Limb (tissue), 2 donors: Measurements from ENCODE around the gene MACROH2A1.

Experiments used
- DNase-seq, 2 donors: peaks; one replicate each; pipeline ENCODE4 v3.0.0-alpha.2; 2016; ENCODE audit errors: extremely low spot score in 2 of 2

Gene MACROH2A1

DNA sequence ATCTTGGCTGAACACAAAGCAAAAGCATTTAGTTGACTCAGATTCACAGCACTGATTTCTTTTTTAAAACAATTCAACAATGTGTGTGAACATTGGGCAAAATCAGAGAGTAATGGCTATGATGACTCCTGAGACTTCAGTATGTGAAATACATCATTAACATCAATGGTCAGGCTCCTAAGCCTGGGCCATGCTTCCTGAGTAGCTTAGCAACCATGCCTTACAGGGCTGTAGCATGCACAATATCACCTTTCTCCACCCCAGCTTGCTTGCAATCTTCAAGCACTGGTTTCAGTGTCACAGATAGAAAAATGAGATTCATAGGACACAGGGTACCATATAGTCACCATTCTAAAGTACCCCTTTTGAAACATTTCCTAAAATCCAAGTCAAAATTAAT lies 41.3 kb downstream of the MACROH2A1 start:
- no peak for DNase-seq

GRCh38 chr5:135356522-135357318 lies 42.3 kb downstream of the MACROH2A1 start:
- DNase-seq: no peak

- DNase-seq: no peak
These were observed 43.9 kb downstream of the MACROH2A1 start for GRCh38 chr5:135355169-135355568.

DNA sequence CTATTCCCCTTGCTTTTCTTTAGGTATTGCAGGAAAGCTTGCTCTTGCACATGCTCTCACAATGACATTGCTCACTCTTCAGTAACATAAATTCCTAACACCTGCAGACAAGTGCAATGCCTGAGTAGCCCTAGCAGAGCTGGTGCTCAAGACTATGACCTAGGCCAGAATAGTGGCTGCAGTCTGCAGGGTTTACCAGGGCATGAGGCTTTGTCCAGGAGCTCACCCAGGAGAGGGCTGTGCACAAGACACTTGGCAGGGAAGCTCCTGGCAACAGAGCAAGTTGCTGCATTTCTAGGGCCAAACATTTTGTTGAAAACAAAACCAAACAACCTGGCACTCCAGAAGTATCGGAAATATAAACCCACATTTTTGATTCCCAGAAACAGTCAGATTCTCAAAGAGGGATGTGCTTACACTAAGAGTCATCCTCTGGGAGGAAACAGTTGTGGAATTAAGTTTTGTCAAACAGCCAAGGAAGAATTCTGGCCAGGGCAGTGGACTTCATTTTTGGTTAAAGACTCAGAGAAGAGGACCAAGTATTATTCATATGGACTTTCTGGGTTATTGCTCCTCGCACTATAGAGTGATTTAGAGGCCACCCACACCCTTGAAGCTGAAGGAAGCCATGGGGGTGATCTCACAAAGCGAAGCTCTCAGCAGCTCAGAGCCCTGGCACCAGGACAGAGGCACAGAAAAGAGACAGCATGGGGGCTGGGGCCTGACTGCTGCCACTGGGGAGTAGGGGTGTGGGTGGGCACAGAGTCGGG lies 44.9 kb downstream of the MACROH2A1 start:
- DNase-seq: no peak

DNA sequence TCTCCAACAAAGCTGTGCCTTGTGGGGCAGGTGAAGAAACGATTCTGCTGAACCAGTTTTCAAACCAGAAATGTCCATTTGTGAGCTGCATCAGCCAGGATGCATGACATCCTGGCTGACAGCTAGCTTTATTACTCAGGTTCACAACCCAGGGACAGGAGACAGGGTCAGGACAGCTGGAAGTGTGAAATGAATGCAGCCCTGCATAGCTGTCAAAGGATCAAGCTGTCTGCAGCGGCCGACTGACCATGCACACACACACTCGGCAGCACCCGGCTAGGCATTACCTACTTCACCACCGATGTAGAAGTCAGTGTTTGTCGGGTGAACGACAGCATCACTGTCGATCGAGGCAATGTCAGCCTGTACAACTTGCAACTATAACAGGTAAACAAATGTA lies 48.5 kb downstream of the MACROH2A1 start:
- DNase-seq: no peak

- no peak for DNase-seq
These were observed 49.1 kb downstream of the MACROH2A1 start for GRCh38 chr5:135349886-135350285.

GRCh38 chr5:135349451-135349850 lies 49.6 kb downstream of the MACROH2A1 start:
- DNase-seq: no peak

DNA sequence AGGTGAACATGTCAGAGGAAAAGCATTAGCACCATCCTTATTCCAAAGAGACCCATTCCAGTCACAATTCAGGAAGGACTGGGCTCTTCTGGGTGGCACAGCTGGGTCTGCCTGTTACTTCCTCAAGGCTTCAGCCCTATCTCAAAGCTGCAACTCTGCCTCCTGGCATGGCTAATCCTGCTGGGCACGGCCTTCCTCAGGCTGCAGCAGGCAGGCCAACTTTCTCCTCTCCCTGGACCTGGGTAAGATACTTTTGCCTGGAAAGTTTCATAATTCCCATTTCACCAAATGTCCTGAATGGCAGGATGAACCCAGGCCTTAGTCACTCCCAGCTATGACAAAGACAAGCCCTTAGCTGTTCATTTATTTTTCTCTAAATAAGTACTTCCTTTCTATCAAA lies 50.1 kb downstream of the MACROH2A1 start:
- DNase-seq: no peak

GRCh38 chr5:135347392-135347791 lies 51.6 kb downstream of the MACROH2A1 start:
- DNase-seq: no peak

DNA sequence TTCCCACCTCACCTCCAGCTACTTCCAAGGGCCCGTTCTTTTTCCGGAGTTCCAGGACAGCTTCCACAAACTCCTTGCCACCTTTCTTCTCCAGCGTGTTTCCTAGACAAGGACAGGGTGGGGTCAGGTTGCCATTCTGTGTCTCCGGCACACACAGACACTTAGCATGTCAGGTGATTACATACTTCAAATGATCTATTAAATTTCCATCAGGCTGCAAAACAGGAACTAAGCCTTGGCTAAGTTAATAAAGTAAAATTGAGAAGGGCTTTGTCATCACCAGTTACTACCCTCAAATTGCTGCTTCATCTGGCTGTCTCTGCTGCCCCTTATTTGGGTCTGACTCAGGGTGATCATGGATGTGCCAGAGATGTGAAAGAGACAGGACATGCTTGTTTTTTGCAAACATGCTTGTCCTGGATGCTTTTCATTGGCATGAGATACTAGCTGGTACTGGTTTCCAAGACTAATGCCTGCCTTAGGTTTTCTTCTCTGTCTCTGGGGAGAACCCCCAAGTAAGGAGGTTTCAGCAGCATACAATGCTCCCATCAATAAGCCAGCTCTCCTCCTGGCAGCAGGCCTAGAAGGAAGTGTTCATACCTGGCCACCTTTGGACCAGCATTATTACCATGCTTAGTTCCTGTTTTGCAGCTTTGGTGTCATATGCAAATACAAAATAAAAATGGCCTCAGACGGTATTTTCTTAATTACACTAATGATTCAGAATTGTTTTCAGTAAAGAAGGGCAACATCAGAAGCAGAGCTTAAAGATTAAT lies 52.9 kb downstream of the MACROH2A1 start:
- no peak for DNase-seq

DNA sequence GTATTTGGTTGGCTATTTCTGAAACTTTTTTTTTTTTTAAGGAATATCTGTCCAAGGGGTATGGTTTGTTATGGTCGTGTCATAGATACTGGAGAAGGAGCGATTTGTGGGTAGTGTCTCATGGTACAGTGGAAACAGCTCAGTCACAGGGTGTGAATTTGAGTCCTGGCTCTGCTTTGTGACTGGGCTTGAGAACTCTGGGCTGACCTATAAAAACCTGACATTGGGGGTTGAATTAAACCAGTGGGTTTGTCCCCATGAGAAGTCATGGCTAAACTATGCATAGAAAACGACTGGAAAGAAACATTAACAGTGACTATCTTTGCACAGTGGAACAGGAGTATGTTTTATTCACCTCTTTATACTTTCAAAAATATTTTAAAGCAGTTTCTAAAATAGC lies 54.7 kb downstream of the MACROH2A1 start:
- DNase-seq: no peak

DNA sequence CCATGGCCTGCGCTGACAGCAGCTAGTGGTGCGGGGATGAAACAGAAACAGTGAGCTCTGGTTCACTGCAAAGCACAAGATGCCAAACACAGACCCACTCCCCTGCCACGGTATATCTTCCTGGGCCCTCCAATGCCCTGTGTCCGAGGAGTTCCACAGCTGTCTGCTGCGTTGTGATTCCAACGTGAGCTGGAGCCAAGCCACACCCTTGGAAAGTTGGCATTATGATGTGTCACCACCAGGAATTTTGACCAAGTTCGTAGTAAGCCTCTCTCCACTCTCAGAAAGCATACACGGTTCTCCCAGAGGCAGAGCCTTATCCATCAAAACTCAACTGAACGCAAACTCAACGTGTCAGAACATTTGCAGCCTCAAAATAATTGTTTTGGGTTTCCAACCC lies 55.6 kb downstream of the MACROH2A1 start:
- DNase-seq: no peak

DNA sequence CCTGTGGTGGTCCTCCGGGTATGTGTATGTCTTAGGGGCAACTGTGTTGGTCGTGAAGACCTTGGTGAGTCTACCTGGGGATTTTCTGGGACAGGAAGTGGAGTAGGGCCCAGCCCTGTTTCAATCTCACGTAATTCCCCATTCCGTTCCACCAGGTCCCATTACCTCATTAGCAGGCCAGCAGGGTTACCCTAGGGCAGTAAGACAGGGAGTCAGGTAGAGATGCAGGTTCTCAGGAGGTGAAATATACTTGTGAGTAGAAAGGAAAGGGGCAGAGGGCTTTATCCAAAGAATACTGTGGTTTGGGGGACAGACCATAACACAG lies 56.5 kb downstream of the MACROH2A1 start:
- DNase-seq: no peak

DNA sequence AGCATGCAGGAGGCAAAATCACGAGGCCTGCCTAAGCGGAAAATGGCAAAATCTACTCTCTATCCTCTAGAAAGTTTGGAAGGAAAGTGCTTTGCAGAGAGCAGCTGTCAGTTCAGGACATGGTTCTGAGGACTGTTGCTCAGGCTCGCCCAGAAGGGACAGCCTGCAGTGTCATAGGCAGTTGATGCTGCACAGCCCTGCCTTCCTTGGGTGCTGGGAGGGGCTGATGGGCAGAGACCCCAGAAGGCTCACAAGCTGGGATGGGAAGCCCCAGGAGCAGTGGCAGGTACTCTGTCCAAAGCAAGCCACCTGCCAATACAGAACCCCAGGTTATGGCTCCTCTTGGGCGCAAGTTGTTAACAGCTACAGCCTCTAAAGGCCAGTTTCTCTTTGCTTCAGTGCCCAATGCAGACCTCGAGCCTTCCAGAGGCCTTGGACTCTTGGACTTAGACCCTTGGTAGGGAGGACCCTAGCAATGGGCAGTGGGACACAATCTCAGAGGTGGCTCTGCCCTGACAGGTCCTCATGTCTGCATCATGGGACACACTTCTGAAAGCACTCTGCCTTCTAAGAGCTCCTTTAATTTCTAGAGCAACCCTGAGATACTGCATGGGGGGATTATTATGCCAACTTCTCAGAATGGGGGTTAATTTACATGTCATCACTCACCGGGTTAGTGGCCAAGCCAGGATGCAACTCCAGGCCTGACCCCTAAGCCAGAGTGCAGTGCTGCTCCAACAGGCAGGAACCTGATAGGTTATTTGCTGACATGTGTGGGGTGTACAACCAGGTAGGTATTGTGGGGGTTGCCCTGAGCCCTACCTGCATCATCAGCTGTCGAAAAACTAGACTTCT lies 57.1 kb downstream of the MACROH2A1 start:
- no peak for DNase-seq

GRCh38 chr5:135341016-135341666 lies 57.9 kb downstream of the MACROH2A1 start:
- no peak for DNase-seq

GRCh38 chr5:135340568-135340967 lies 58.5 kb downstream of the MACROH2A1 start:
- no peak for DNase-seq

DNA sequence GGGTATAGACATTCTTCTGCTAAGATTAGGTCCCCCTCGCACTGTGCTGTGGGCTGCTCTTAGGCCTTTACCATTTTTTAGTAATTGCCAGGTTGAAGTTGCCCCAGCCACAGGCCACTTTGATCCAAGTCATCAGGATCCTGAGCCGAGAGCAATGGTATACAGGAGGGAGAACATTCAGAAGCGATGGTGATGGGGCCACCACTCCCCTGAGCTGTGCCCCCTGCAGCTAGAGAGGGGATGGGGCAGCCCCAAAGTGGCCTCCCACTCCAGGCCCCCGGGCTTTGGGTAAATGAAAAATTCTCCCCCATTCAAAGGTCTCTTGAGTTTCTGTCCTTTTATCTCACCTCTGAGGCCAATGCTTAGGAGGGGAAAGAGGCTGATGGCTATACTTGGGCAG lies 59.4 kb downstream of the MACROH2A1 start:
- DNase-seq: no peak

GRCh38 chr5:135339189-135339588 lies 59.8 kb downstream of the MACROH2A1 start:
- DNase-seq: no peak

DNA sequence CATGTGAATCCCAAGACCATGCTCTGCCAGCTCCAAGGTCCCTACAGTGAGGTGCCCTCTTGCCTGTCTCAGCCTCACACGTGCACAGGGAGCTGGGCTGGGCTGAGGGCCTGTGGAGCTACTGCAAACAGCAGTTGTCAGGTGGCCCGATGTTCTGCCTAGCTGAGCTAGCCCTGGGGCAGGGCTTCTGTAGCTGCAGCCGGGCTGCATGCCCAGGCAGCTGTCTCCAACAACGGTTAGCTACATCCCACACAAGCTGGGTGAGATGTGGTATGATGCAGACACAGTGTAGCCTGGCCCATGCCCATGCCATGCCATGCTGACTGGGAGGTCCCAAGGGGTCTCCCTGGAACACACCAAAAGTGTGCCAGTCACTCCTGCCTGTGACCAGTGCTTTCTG lies 62.0 kb downstream of the MACROH2A1 start:
- DNase-seq: no peak

DNA sequence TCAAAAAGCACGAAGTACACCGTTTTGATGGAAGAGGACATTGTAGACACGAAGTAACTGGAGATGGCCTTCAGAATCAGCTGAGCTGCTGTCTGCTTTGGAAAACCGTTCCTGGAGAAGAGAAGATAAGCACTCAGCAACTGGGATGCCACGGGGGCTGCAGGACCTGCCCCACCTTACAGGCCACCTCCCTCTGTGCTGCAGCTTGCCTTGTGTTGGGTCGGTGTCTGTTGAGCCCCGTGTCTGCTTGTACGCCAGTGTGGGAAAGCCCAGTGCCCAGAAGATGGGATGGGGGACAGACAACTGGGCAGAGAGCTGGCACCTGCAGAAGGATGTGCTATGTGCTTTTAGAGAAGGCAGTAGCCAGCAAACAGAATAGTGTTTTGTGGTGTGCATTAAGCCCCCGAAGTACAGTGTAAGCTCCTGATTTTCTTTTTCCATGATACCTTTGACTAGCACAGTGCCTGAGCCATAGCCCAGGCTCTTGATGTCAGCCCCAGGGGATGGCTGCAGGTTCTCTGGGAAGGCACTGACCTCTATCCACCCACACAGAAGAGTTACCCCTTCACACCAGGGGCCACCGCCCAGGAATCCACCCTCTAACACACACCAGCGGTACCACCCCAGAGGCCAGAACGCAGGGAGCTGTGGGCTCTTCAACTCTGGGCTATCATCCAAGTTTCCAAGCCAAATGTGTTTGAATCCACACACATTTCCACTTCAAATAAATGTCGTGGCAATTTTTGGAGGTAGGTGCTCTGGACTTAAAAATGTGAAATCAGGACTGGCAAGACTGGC lies 63.8 kb downstream of the MACROH2A1 start:
- no peak for DNase-seq
